Spleen (tissue), 11 donors: ENCODE measurements around the gene CELA2A. TPM values are rescaled to one million over a fixed set of nuclear protein-coding genes. Genes with fewer than 3 reads are reported as not detected.

Source experiments
- DNase-seq: peaks from one replicate; pipeline ENCODE4 v3.0.0-alpha.2; 2020
- H3K27ac ChIP-seq, 8 donors: fragments of 200-600 bp; sonication (generic) in 7 of 8; 1 replicate in 4 of 8; 2 replicates in 4 of 8; pipeline versions ENCODE4 v1.5.0 to v1.8.0; 2016 to 2021; ENCODE audit warnings: inconsistent platforms in 4 of 8, mild to moderate bottlenecking in 4 of 8, moderate library complexity in 1 of 8
- H3K27me3 ChIP-seq, 7 donors: fragments of 200-600 bp; sonication (generic) in 6 of 7; replicated peaks in 1 of 7; 1 replicate in 4 of 7; 2 replicates in 3 of 7; pipeline versions ENCODE4 v1.5.0 to v1.8.0; 2016 to 2021; ENCODE audit warnings: inconsistent platforms in 3 of 7, mild to moderate bottlenecking in 1 of 7
- H3K36me3 ChIP-seq, 6 donors: fragments of 200-600 bp; sonication (generic) in 5 of 6; 1 replicate in 4 of 6; 2 replicates in 2 of 6; pipeline versions ENCODE4 v1.5.0 to v1.8.0; 2016 to 2021; ENCODE audit warnings: inconsistent platforms in 2 of 6
- H3K4me1 ChIP-seq, 6 donors: fragments of 200-600 bp; sonication (generic) in 5 of 6; 1 replicate in 3 of 6; 2 replicates in 3 of 6; pipeline versions ENCODE4 v1.5.0 to v1.8.0; 2016 to 2021; ENCODE audit warnings: inconsistent platforms in 3 of 6
- H3K4me3 ChIP-seq, 8 donors: fragments of 200-600 bp; sonication (generic) in 7 of 8; 1 replicate in 4 of 8; 2 replicates in 4 of 8; pipeline versions ENCODE4 v1.5.0 to v1.8.0; 2016 to 2021; ENCODE audit warnings: inconsistent platforms in 4 of 8, mild to moderate bottlenecking in 4 of 8, moderate library complexity in 2 of 8
- H3K9me3 ChIP-seq, 8 donors: fragments of 200-600 bp; sonication (generic) in 7 of 8; 1 replicate in 4 of 8; 2 replicates in 4 of 8; pipeline versions ENCODE4 v1.5.0 to v1.8.0; 2016 to 2021; ENCODE audit warnings: inconsistent platforms in 4 of 8
- POLR2A ChIP-seq, 3 donors: fragments of 450-650 bp; IDR thresholded peaks; one replicate each; pipeline ENCODE4 v1.5.1; 2017; ENCODE audit warnings: antibody characterized with exemption in 3 of 3, mild to moderate bottlenecking in 1 of 3
- POLR2AphosphoS5 ChIP-seq, 3 donors: sonication (generic); formaldehyde crosslinking; IDR thresholded peaks; one replicate each; pipeline ENCODE4 v1.5.1; 2017; ENCODE audit warnings: antibody characterized with exemption in 3 of 3
- WGBS, 5 donors: extraction: QIAGEN DNeasy Blood & Tissue Kit in 3 of 5; methylation state at CpG; one replicate each; pipeline versions ENCODE4 v1.1.5 to v1.1.7; 2013 to 2018; 5-methylcytosine and 5-hydroxymethylcytosine counted together
- intact Hi-C: fragments of 100-400 bp; cut with DNase I; formaldehyde crosslinking; loops from one replicate; pipeline ENCODE4 v1.15.0; 2023; ENCODE audit warnings: low total_unique reads
- polyA plus RNA-seq, 3 donors: library from polyadenylated mRNA; stranded (reverse); fragments of 200-250 nt; gene quantifications; one replicate each; pipeline ENCODE4 v1.2.1, GENCODE V29; 2013
- total RNA-seq, 7 donors: library from RNA; depleted of rRNA in 3 of 7; stranded (reverse); fragments of >200 nt in 3 of 7; fragmentation: NEBNext Ultra II Directional in 4 of 7; extraction: Animal tissue kit (Norgen Biotek cat#: 25700) in 4 of 7; gene quantifications; one replicate each; pipeline versions ENCODE4 v1.1.0 to v1.2.1, GENCODE V29; 2016 to 2021
- TF ChIP-seq, protein P1 (sequence below), 11 experiments: fragments of 200-600 bp in 7 of 11; fragments of 450-650 bp in 4 of 11; sonication (generic) in 4 of 11; IDR thresholded peaks in 8 of 11; conservative IDR thresholded peaks in 3 of 11; 1 replicate in 7 of 11; 2 replicates in 4 of 11; pipeline versions ENCODE4 v1.4.0 to v1.8.0; 2016 to 2021; ENCODE audit warnings: antibody characterized with exemption in 11 of 11, inconsistent platforms in 4 of 11, mild to moderate bottlenecking in 1 of 11
- donor health status: healthy with polysubstance abuse.
- donor health status: DM: no; HTN: no; CAD: no; lungs with moderate emphysema.
- donor health status: DM: no; HTN: no; CAD: no.
- donor health status: Bipolar disorder and iron deficiency.
- donor health status: healthy.
- donor health status: DM: no; HTN: no; CAD: no.
- donor health status: DM: yes; HTN: yes; CAD: no.

CELA2A gene
- total and polyA plus RNA-seq, 10 donors, result 0.09 to 0.79 (median 0.30) TPM; not detected in 4

DNA sequence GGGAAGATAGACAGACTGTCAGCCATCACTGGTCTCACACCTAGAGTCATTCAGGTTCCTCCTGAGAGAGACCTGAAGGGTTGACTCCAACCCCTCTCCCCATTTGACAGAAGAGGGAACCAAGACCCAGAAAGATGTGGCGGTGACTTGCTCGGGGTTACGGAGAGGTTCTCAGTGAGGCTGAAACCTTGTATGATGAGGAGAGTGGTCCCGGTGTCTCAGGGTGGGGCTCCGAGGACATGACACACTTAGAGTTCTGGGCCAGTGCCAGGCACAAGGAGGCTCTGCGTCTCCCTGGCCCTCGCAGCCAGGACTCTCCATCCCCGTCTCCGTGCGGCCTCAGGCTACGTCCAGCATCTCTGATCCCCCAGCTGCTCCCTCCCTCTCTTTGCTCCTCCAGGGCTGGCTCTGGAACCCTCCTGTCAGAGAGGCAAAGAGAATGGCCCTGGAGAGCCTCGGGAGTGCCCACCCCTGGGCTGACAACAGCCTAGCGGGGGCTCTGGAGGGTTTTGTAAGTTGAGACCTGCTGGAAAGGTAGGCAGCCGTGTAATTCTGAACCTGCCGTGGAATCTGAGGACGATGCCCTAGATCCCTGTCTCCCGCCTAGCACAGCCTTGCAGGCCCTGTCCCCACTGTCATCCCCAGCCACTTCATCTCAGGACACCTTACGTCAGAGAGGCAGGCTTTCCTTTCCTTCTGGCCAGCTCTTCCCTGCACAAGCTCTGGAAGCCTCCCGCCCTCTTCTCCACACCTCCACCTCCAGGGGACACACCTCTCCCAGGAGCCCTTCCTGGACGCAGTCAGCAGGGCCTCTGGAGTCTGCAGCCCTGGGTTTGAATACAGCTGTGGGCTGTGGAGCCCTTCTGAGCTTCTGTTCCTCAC, 42.7 kb upstream of the CELA2A start:
- no peaks in the 10 kb centered on the region for H3K27me3 ChIP-seq
- TF ChIP-seq POLR2A (IDR thresholded peaks at IDR 0.05) (no peak), POLR2AphosphoS5 (IDR thresholded peaks at IDR 0.05) (no peak)
- TF ChIP-seq, protein P1, sequence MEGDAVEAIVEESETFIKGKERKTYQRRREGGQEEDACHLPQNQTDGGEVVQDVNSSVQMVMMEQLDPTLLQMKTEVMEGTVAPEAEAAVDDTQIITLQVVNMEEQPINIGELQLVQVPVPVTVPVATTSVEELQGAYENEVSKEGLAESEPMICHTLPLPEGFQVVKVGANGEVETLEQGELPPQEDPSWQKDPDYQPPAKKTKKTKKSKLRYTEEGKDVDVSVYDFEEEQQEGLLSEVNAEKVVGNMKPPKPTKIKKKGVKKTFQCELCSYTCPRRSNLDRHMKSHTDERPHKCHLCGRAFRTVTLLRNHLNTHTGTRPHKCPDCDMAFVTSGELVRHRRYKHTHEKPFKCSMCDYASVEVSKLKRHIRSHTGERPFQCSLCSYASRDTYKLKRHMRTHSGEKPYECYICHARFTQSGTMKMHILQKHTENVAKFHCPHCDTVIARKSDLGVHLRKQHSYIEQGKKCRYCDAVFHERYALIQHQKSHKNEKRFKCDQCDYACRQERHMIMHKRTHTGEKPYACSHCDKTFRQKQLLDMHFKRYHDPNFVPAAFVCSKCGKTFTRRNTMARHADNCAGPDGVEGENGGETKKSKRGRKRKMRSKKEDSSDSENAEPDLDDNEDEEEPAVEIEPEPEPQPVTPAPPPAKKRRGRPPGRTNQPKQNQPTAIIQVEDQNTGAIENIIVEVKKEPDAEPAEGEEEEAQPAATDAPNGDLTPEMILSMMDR (IDR thresholded peaks at IDR 0.05 in 8 of 11, conservative IDR thresholded peaks at IDR 0.05 in 3 of 11), result no peak
- intact Hi-C loops, result no loop called here
- no peaks in the 10 kb centered on the region for H3K9me3 ChIP-seq
- 76 to 87% (median 82%) methylated on average over 19 to 20 of the region's 20 CpGs for WGBS, 5 donors
- H3K4me1 ChIP-seq, result peaks cover 72 to 89% (median 84%) of the 10 kb centered on the region in 6 donors
- no peak for DNase-seq
- H3K36me3 ChIP-seq, result peaks cover 0 to 42% (median 3%) of the 10 kb centered on the region in 6 donors
- H3K4me3 ChIP-seq, result peak overlapping the region in 5 of 8 donors; percentile 86 to 97 (median 87)
- H3K27ac ChIP-seq, result peak overlapping the region; percentile 35 to 96 (median 88)

DNA sequence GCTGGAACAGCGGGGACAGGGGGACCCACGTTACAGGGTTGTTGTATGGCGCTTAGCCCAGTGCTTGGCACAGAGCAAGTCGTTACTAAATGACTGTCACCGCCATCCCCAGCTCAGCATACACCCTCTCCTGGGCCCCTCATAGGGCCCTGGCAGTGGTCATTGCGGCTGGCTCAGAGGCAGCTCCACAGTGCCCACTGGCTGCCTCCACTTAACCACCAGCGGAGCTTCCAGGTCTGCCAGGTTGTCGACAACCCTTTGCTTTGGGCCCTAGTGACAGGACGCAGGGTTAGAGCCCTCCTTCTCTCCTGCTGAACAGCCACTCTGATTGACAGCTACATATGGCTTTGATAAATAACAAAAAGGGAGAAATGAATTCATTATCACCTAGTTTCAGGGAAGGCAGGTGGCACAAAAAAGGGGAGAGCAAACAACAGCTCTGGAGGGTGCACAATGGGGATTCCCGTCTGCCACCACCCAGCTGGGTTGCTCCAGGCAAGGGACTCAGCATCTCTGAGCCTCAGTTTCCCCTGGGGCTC, 42.0 kb upstream of the CELA2A start:
- 83 to 92% (median 87%) methylated on average over 8 to 10 of the region's 10 CpGs for WGBS, 5 donors
- Histone ChIP-seq H3K4me3 (peak overlapping the region in 1 of 8 donors; percentile 97), H3K4me1 (peaks cover 72 to 90% (median 85%) of the 10 kb centered on the region in 6 donors), H3K27me3 (no peaks in the 10 kb centered on the region), H3K9me3 (no peaks in the 10 kb centered on the region), H3K27ac (peak overlapping the region; percentile 25 to 96 (median 88)), H3K36me3 (peaks cover 0 to 49% (median 3%) of the 10 kb centered on the region in 6 donors)
- no peak for DNase-seq
- TF ChIP-seq POLR2A (IDR thresholded peaks at IDR 0.05), result no peak
- TF ChIP-seq, protein P1 (IDR thresholded peaks at IDR 0.05 in 8 of 11, conservative IDR thresholded peaks at IDR 0.05 in 3 of 11), result no peak
- TF ChIP-seq POLR2AphosphoS5 (IDR thresholded peaks at IDR 0.05), result peak in 1 of 3 donors; percentile 24
- intact Hi-C loops, result no loop called here

DNA sequence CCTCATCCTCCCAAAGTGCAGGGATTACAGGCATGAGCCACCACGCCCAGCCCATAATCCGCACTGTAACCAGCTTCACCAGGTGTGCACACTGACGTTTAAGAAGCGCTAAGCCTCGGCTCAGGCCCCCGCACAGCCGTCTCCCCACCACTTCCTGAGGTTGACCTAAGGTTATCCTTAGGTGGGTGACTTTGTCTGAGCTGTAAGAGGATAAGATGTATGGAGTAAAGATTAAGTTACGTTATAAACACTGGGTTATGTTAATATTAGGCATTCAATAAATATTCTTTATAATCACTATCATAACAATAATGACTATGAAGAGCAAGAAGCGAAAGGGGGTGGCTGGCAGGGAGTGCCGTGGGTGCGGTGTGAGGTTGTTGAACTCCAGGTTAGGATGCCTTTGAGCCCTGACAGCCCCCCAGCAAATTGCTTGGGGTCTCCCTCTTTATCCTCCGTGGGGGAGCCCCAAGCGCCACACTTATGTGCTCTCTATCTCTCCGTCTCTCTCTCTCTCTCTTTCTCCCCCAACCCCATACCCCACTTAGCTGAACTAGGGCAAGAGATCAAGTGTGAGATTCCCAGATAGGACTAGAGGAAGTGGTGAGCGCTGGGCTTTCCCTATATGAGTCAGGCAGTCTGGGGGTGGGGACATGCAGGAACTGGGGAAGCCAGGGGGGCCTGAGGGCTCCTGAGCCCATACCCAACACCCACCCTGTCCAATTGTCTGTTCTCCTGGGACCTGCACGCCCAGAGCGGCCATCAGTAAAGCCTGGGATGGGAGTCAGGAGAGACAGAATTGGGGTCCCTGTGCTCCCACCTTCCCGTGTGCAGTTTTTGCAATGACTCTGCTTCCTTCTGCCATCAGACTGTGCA, 39.2 kb upstream of the CELA2A start:
- 21 to 27% (median 23%) methylated on average over 18 of the region's 18 CpGs for WGBS, 5 donors
- H3K9me3 ChIP-seq, result no peaks in the 10 kb centered on the region
- H3K36me3 ChIP-seq, result peaks cover 0 to 74% (median 5%) of the 10 kb centered on the region in 6 donors
- peak overlapping the region in 4 of 8 donors; percentile 4 to 60 (median 20) for H3K4me3 ChIP-seq
- intact Hi-C loops, result no loop called here
- peaks cover 65 to 98% (median 93%) of the 10 kb centered on the region in 6 donors for H3K4me1 ChIP-seq
- TF ChIP-seq, protein P1 (IDR thresholded peaks at IDR 0.05 in 8 of 11, conservative IDR thresholded peaks at IDR 0.05 in 3 of 11), result no peak
- peak; percentile 35 to 66 (median 52) for TF ChIP-seq POLR2AphosphoS5 (IDR thresholded peaks at IDR 0.05)
- TF ChIP-seq POLR2A (IDR thresholded peaks at IDR 0.05), result no peak
- H3K27me3 ChIP-seq, result no peaks in the 10 kb centered on the region
- peak overlapping the region; percentile 72 to 96 (median 88) for H3K27ac ChIP-seq
- peak; percentile 84 for DNase-seq
